Measurements from ENCODE around the gene LPP. TPM values are rescaled to one million over a fixed set of nuclear protein-coding genes. Genes with fewer than 3 reads are reported as not detected.
A peak's percentile ranks its signal among the peaks of the same experiment; 100 is the strongest.

The LPP gene
- total and polyA plus RNA-seq, 4 donors, result 11.1 to 219 (median 66.5) TPM

DNA sequence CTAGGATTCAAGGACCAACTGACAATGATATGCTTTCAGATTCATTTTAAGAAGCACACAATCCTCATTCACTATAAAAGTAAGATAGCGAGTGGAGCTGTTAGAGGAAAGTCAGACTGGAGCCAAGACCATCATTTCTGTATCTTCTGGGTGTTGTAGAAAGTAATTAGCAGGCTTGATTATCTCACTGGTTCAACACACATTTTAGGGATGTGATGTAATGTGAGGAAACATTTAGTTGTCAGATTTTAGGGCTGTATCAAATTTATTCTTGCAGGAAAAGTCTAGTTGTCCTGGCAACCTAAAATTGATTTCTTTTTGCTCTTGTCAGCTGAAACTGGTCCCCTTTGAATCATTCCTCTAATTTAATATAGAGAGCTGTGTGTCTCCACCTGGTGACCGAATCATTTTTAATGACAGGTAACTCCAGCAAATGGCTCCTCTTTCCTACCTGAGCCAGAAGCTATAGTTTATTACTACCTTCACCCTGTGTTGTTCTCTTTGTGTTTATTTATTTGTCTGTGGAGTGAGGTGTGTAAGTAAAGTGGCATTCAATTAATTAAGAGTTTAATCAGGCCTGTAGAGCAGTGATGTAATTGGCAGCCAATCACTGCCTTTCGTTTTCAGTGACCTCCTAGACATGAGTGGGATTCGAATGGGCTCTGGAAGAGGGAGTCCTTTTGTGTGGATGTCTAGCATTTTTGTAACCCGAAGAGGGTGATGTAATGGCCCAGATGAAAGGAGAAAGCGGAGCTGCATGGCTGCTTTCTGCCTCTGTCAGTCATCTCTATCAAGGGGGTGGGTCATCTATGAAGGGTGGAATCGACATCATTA, 125.8 kb downstream of the LPP start:
- no peak overlapping the region for H3K4me3 ChIP-seq
- no peaks in the 10 kb centered on the region for H3K9me3 ChIP-seq (ENCODE audit: control insufficient read depth in 4 of 4, insufficient read depth in 3 of 4, low read length in 3 of 4)
- TF ChIP-seq, protein P1, sequence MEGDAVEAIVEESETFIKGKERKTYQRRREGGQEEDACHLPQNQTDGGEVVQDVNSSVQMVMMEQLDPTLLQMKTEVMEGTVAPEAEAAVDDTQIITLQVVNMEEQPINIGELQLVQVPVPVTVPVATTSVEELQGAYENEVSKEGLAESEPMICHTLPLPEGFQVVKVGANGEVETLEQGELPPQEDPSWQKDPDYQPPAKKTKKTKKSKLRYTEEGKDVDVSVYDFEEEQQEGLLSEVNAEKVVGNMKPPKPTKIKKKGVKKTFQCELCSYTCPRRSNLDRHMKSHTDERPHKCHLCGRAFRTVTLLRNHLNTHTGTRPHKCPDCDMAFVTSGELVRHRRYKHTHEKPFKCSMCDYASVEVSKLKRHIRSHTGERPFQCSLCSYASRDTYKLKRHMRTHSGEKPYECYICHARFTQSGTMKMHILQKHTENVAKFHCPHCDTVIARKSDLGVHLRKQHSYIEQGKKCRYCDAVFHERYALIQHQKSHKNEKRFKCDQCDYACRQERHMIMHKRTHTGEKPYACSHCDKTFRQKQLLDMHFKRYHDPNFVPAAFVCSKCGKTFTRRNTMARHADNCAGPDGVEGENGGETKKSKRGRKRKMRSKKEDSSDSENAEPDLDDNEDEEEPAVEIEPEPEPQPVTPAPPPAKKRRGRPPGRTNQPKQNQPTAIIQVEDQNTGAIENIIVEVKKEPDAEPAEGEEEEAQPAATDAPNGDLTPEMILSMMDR (IDR thresholded peaks at IDR 0.05; ENCODE audit: control extremely low read depth, extremely low read depth), result no peak
- H3K27ac ChIP-seq (ENCODE audit: low read depth in 1 of 2, low read length in 1 of 2), result peak overlapping the region in 1 of 2 donors; percentile 46
- no peak overlapping the region for H3K9ac ChIP-seq (ENCODE audit: insufficient read depth in 1 of 2, low read length in 2 of 2)
- H3K4me1 ChIP-seq (ENCODE audit: control insufficient read depth in 5 of 5, insufficient read depth in 5 of 5, low read length in 5 of 5), result peaks cover 0 to 31% (median 8%) of the 10 kb centered on the region in 5 donors
- 80% methylated on average over 7 of the region's 7 CpGs for WGBS, 2 donors
- no peak for DNase-seq
- no peaks in the 10 kb centered on the region for H3K27me3 ChIP-seq (ENCODE audit: control insufficient read depth in 3 of 3, insufficient read depth in 3 of 3, low read length in 2 of 3)
- no peak for ATAC-seq (ENCODE audit: insufficient read depth, low FRiP score)
- no peaks in the 10 kb centered on the region for H3K36me3 ChIP-seq (ENCODE audit: control insufficient read depth in 4 of 4, insufficient read depth in 4 of 4, low read length in 4 of 4)

GRCh38 chr3:188280627-188281026, 126.7 kb downstream of the LPP start:
- Histone ChIP-seq H3K4me3 (no peak overlapping the region), H3K36me3 (ENCODE audit: control insufficient read depth in 4 of 4, insufficient read depth in 4 of 4, low read length in 4 of 4) (no peaks in the 10 kb centered on the region), H3K9me3 (ENCODE audit: control insufficient read depth in 4 of 4, insufficient read depth in 3 of 4, low read length in 3 of 4) (no peaks in the 10 kb centered on the region), H3K9ac (ENCODE audit: insufficient read depth in 1 of 2, low read length in 2 of 2) (no peak overlapping the region), H3K4me1 (ENCODE audit: control insufficient read depth in 5 of 5, insufficient read depth in 5 of 5, low read length in 5 of 5) (peaks cover 0 to 38% (median 8%) of the 10 kb centered on the region in 5 donors), H3K27ac (ENCODE audit: low read depth in 1 of 2, low read length in 1 of 2) (no peak overlapping the region), H3K27me3 (ENCODE audit: control insufficient read depth in 3 of 3, insufficient read depth in 3 of 3, low read length in 2 of 3) (no peaks in the 10 kb centered on the region)
- no peak for DNase-seq
- 89% methylated on average over 5 of the region's 5 CpGs for WGBS, 2 donors
- TF ChIP-seq, protein P1 (IDR thresholded peaks at IDR 0.05; ENCODE audit: control extremely low read depth, extremely low read depth), result no peak
- ATAC-seq (ENCODE audit: insufficient read depth, low FRiP score), result no peak

GRCh38 chr3:188282871-188283270, 128.9 kb downstream of the LPP start:
- ATAC-seq (ENCODE audit: insufficient read depth, low FRiP score) (no peak), DNase-seq (no peak)
- Histone ChIP-seq H3K27me3 (ENCODE audit: control insufficient read depth in 3 of 3, insufficient read depth in 3 of 3, low read length in 2 of 3) (no peaks in the 10 kb centered on the region), H3K27ac (ENCODE audit: low read depth in 1 of 2, low read length in 1 of 2) (peak overlapping the region; percentile 45 to 63), H3K36me3 (ENCODE audit: control insufficient read depth in 4 of 4, insufficient read depth in 4 of 4, low read length in 4 of 4) (no peaks in the 10 kb centered on the region), H3K9ac (ENCODE audit: insufficient read depth in 1 of 2, low read length in 2 of 2) (no peak overlapping the region), H3K9me3 (ENCODE audit: control insufficient read depth in 4 of 4, insufficient read depth in 3 of 4, low read length in 3 of 4) (no peaks in the 10 kb centered on the region), H3K4me3 (no peak overlapping the region), H3K4me1 (ENCODE audit: control insufficient read depth in 5 of 5, insufficient read depth in 5 of 5, low read length in 5 of 5) (peaks cover 0 to 51% (median 8%) of the 10 kb centered on the region in 5 donors)
- TF ChIP-seq, protein P1 (IDR thresholded peaks at IDR 0.05; ENCODE audit: control extremely low read depth, extremely low read depth), result no peak
